SU-DHL-6 (cell line): ENCODE results near the gene CLCF1.

ENCODE experiments used
- H2AFZ ChIP-seq: fragments of 200-600 bp; sonication (generic); 2 replicates; pipeline ENCODE4 v1.6.1; 2014; ENCODE audit warnings: low read depth, mild to moderate bottlenecking, moderate library complexity, mixed read lengths, antibody characterized with exemption, low read length; ENCODE audit not compliant: severe bottlenecking
- H3F3A ChIP-seq: fragments of 200-600 bp; shearing (Covaris generic); 2 replicates; pipeline ENCODE4 v1.6.0; 2016; ENCODE audit warnings: antibody characterized with exemption, mild to moderate bottlenecking; ENCODE audit not compliant: insufficient read depth
- H3K27ac ChIP-seq: fragments of 200-600 bp; sonication (generic); 2 replicates; pipeline ENCODE4 v1.5.1; 2016; ENCODE audit warnings: low read depth, mild to moderate bottlenecking, low read length, moderate library complexity, mixed read lengths
- H3K27me3 ChIP-seq: fragments of 200-600 bp; sonication (generic), shearing (Covaris generic); 2 replicates; pipeline ENCODE4 v1.6.0; 2014; ENCODE audit warnings: mild to moderate bottlenecking, low read length
- H3K36me3 ChIP-seq: fragments of 200-600 bp; sonication (generic); 2 replicates; pipeline ENCODE4 v1.6.1; 2014; ENCODE audit warnings: mild to moderate bottlenecking, low read length, mixed read lengths
- H3K4me2 ChIP-seq: fragments of 300-600, 200-600 bp; shearing (Covaris generic), sonication (generic); 2 replicates; pipeline ENCODE4 v1.6.0; 2014; ENCODE audit warnings: low read length, low read depth, mild to moderate bottlenecking; ENCODE audit not compliant: poor library complexity, severe bottlenecking
- H3K4me3 ChIP-seq: fragments of 200-600 bp; sonication (generic); 2 replicates; pipeline ENCODE4 v1.5.1; 2014; ENCODE audit warnings: antibody characterized with exemption, low read length, mild to moderate bottlenecking, mixed read lengths; ENCODE audit not compliant: insufficient read depth, poor library complexity, severe bottlenecking
- H3K79me2 ChIP-seq: fragments of 200-600 bp; sonication (generic); 2 replicates; pipeline ENCODE4 v1.6.1; 2014; ENCODE audit warnings: mild to moderate bottlenecking, low read length, moderate library complexity; ENCODE audit not compliant: insufficient read depth
- H3K9ac ChIP-seq: fragments of 200-600 bp; sonication (generic); 2 replicates; pipeline ENCODE4 v1.7.0; 2014; ENCODE audit warnings: mild to moderate bottlenecking, low read length
- H3K9me2 ChIP-seq: fragments of 200-600 bp; sonication (generic); replicated peaks from 2 replicates; pipeline ENCODE4 v1.6.1; 2014; ENCODE audit warnings: low read length; ENCODE audit not compliant: insufficient read depth
- H3K9me3 ChIP-seq: fragments of 200-600 bp; sonication (generic); 2 replicates; pipeline ENCODE4 v1.6.1; 2014; ENCODE audit warnings: low read length, mixed read lengths; ENCODE audit not compliant: insufficient read depth
- H4K20me1 ChIP-seq: fragments of 200-600 bp; sonication (generic); 2 replicates; pipeline ENCODE4 v1.6.1; 2014; ENCODE audit warnings: low read depth, mild to moderate bottlenecking, antibody characterized with exemption, low read length, moderate library complexity, mixed read lengths
- CTCF ChIP-seq: fragments of 200-600 bp; sonication (generic); IDR thresholded peaks from one replicate; pipeline ENCODE4 v1.5.1; 2017; ENCODE audit warnings: antibody characterized with exemption, mild to moderate bottlenecking, low read length, moderate library complexity; ENCODE audit not compliant: insufficient read depth, poor library complexity, severe bottlenecking
- EZH2phosphoT487 ChIP-seq: fragments of 200-600 bp; sonication (generic), shearing (Covaris generic); conservative IDR thresholded peaks from 2 replicates; pipeline ENCODE4 v1.6.1; 2018; ENCODE audit warnings: mild to moderate bottlenecking, antibody characterized with exemption, low read length, moderate library complexity, mixed read lengths

The CLCF1 gene

GRCh38 chr11:67418476-67419281, 45.3 kb upstream of the CLCF1 start:
- no peaks in the 10 kb centered on the region for H3K27me3 ChIP-seq
- H3F3A ChIP-seq: no peaks in the 10 kb centered on the region
- H3K9me3 ChIP-seq: no peaks in the 10 kb centered on the region
- peak overlapping the region; percentile 21; the same call in 1 of the 2 replicates for H3K9ac ChIP-seq
- H3K4me3 ChIP-seq: no peak overlapping the region
- peak overlapping the region; percentile 32 for H3K4me2 ChIP-seq
- peak overlapping the region; percentile 32 for H3K27ac ChIP-seq
- H3K9me2 ChIP-seq: no peaks in the 10 kb centered on the region
- H3K79me2 ChIP-seq: no peaks in the 10 kb centered on the region
- H2AFZ ChIP-seq: no peak overlapping the region
- H4K20me1 ChIP-seq: no peaks in the 10 kb centered on the region
- no peaks in the 10 kb centered on the region for H3K36me3 ChIP-seq
- TF ChIP-seq EZH2phosphoT487 (no peak), CTCF (no peak)

- Histone ChIP-seq H3K4me3 (no peak overlapping the region), H4K20me1 (no peaks in the 10 kb centered on the region), H3K27ac (no peak overlapping the region), H2AFZ (no peak overlapping the region), H3K27me3 (no peaks in the 10 kb centered on the region), H3K9me3 (no peaks in the 10 kb centered on the region), H3K36me3 (no peaks in the 10 kb centered on the region), H3K4me2 (no peak overlapping the region), H3K9me2 (no peaks in the 10 kb centered on the region), H3K9ac (no peak overlapping the region), H3K79me2 (no peaks in the 10 kb centered on the region), H3F3A (no peaks in the 10 kb centered on the region)
- TF ChIP-seq EZH2phosphoT487 (no peak), CTCF (no peak)
Observed at GRCh38 chr11:67417425-67417824, 44.0 kb upstream of the CLCF1 start.

- H3K9me2 ChIP-seq: no peaks in the 10 kb centered on the region
- no peak overlapping the region for H3K9ac ChIP-seq
Observed at GRCh38 chr11:67416416-67417335, 43.3 kb upstream of the CLCF1 start.

More at GRCh38 chr11:67416416-67417335, 43.3 kb upstream of the CLCF1 start:
- Histone ChIP-seq H3K4me2 (no peak overlapping the region), H3K36me3 (no peaks in the 10 kb centered on the region), H3K9me3 (no peaks in the 10 kb centered on the region), H3F3A (no peaks in the 10 kb centered on the region), H3K79me2 (no peaks in the 10 kb centered on the region), H3K27ac (no peak overlapping the region), H3K27me3 (no peaks in the 10 kb centered on the region), H4K20me1 (no peaks in the 10 kb centered on the region), H3K4me3 (no peak overlapping the region), H2AFZ (no peak overlapping the region)
- TF ChIP-seq EZH2phosphoT487: no peak
- TF ChIP-seq CTCF: no peak
